ENCODE results near the gene PDZD2. TPM values are rescaled to one million over a fixed set of nuclear protein-coding genes. Genes with fewer than 3 reads are reported as not detected.

The PDZD2 gene
- polyA plus RNA-seq, 3 donors: 0.10 TPM; not detected in 2

DNA sequence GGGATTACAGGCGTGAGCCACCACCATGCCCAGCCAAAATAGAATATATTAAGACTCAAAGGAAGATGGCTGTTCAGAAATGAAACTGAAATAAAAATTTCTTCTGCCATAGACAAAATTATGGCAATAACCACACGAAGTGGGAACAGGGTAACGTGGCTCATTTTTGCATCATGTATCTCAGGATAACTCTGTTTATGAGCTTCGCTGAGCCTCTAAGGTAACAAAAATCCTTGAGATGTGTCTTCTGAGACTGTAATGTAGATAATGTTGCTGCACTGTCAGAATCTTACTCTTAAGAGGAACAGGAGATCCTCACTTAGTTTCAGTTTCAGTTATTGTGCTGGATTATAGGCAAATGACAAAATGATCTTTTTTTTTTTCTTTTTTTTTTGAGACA lies 381.3 kb downstream of the PDZD2 start:
- no peaks in the 10 kb centered on the region for H3K9me3 ChIP-seq (replicated peaks in 1 of 2; ENCODE audit: control insufficient read depth in 1 of 2, insufficient read depth in 1 of 2, low read length in 2 of 2)
- H3K4me3 ChIP-seq (replicated peaks in 1 of 3; ENCODE audit: low read depth in 2 of 3, low read length in 3 of 3): peak overlapping the region in 1 of 3 experiments; percentile 58
- TF ChIP-seq, protein P1, sequence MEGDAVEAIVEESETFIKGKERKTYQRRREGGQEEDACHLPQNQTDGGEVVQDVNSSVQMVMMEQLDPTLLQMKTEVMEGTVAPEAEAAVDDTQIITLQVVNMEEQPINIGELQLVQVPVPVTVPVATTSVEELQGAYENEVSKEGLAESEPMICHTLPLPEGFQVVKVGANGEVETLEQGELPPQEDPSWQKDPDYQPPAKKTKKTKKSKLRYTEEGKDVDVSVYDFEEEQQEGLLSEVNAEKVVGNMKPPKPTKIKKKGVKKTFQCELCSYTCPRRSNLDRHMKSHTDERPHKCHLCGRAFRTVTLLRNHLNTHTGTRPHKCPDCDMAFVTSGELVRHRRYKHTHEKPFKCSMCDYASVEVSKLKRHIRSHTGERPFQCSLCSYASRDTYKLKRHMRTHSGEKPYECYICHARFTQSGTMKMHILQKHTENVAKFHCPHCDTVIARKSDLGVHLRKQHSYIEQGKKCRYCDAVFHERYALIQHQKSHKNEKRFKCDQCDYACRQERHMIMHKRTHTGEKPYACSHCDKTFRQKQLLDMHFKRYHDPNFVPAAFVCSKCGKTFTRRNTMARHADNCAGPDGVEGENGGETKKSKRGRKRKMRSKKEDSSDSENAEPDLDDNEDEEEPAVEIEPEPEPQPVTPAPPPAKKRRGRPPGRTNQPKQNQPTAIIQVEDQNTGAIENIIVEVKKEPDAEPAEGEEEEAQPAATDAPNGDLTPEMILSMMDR (IDR thresholded peaks at IDR 0.05): no peak
- no peaks in the 10 kb centered on the region for H3K36me3 ChIP-seq (replicated peaks in 1 of 2; ENCODE audit: control insufficient read depth in 1 of 2, insufficient read depth in 2 of 2, low read length in 2 of 2)
- H3K27me3 ChIP-seq (ENCODE audit: control insufficient read depth in 2 of 2, insufficient read depth in 2 of 2, low read length in 2 of 2): no peaks in the 10 kb centered on the region
- H3K9me3 Mint-ChIP-seq: no peaks in the 10 kb centered on the region
- peak overlapping the region; percentile 30 to 86 (median 70) for H3K27ac Mint-ChIP-seq
- peaks cover 0 to 4% (median 1%) of the 10 kb centered on the region in 3 donors for H3K27me3 Mint-ChIP-seq (ENCODE audit: low read depth in 3 of 3)
- H3K27ac ChIP-seq (ENCODE audit: low read depth in 1 of 2, low read length in 2 of 2): peak overlapping the region; percentile 5 to 70
- H3K79me2 ChIP-seq (ENCODE audit: insufficient read depth, low read length): no peaks in the 10 kb centered on the region
- WGBS (ENCODE audit: insufficient coverage): 30% methylated on average over 2 of the region's 4 CpGs
- H3K4me1 ChIP-seq (ENCODE audit: control insufficient read depth in 1 of 2, insufficient read depth in 2 of 2, low read length in 2 of 2): peaks cover 20 to 21% of the 10 kb centered on the region in 2 donors
- H3K4me3 Mint-ChIP-seq: peak overlapping the region; percentile 57 to 59
- peak overlapping the region; percentile 73 for H2AFZ ChIP-seq (ENCODE audit: insufficient read depth, low read depth, low read length, poor library complexity, severe bottlenecking)
- no peaks in the 10 kb centered on the region for H3K36me3 Mint-ChIP-seq
- H3K9ac ChIP-seq (ENCODE audit: insufficient read depth, low read length, poor library complexity, severe bottlenecking): peak overlapping the region; percentile 21
- intact Hi-C loops (cut with micrococcal nuclease): no loop called here
- peak overlapping the region; percentile 64 for H3K4me2 ChIP-seq (replicated peaks; ENCODE audit: extremely low read depth, low read length, poor library complexity, severe bottlenecking)
- DNase-seq: peak; percentile 12 to 52 (median 14)
- peaks cover 35% of the 10 kb centered on the region for H3K4me1 Mint-ChIP-seq
- H4K20me1 ChIP-seq (ENCODE audit: insufficient read depth, low read length): no peaks in the 10 kb centered on the region

DNA sequence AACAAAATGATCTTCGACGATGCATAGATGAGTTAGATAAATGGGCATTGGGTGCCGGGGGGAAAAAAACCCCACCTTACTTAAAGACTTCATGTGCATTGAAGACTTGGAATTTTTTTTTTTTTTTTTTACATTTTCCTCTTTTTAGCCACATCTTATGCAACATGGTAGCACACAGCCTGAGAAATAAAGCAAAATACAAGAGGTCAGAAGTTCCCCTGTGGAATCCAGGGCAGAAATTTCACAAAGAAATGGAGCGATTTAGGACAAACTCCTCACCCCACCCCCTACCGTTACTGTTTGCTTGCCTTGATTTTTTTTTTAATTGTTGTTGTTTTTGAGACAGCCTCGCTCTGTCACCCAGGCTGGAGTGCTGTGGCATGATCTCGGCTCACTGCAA lies 382.0 kb downstream of the PDZD2 start:
- no peaks in the 10 kb centered on the region for H3K9me3 Mint-ChIP-seq
- peak overlapping the region; percentile 73 for H2AFZ ChIP-seq (ENCODE audit: insufficient read depth, low read depth, low read length, poor library complexity, severe bottlenecking)
- no peaks in the 10 kb centered on the region for H3K79me2 ChIP-seq (ENCODE audit: insufficient read depth, low read length)
- peaks cover 0 to 4% (median 1%) of the 10 kb centered on the region in 3 donors for H3K27me3 Mint-ChIP-seq (ENCODE audit: low read depth in 3 of 3)
- H3K4me3 Mint-ChIP-seq: peak overlapping the region; percentile 57 to 59
- peaks cover 35% of the 10 kb centered on the region for H3K4me1 Mint-ChIP-seq
- H3K4me3 ChIP-seq (replicated peaks in 1 of 3; ENCODE audit: low read depth in 2 of 3, low read length in 3 of 3): peak overlapping the region in 1 of 3 experiments; percentile 58
- H3K36me3 ChIP-seq (replicated peaks in 1 of 2; ENCODE audit: control insufficient read depth in 1 of 2, insufficient read depth in 2 of 2, low read length in 2 of 2): no peaks in the 10 kb centered on the region
- DNase-seq: no peak
- no peaks in the 10 kb centered on the region for H4K20me1 ChIP-seq (ENCODE audit: insufficient read depth, low read length)
- intact Hi-C loops (cut with micrococcal nuclease): no loop called here
- 83% methylated on average over 1 of the region's 7 CpGs for WGBS (ENCODE audit: insufficient coverage)
- H3K4me1 ChIP-seq (ENCODE audit: control insufficient read depth in 1 of 2, insufficient read depth in 2 of 2, low read length in 2 of 2): peaks cover 20 to 21% of the 10 kb centered on the region in 2 donors
- H3K4me2 ChIP-seq (replicated peaks; ENCODE audit: extremely low read depth, low read length, poor library complexity, severe bottlenecking): peak overlapping the region; percentile 64
- H3K9me3 ChIP-seq (replicated peaks in 1 of 2; ENCODE audit: control insufficient read depth in 1 of 2, insufficient read depth in 1 of 2, low read length in 2 of 2): no peaks in the 10 kb centered on the region
- no peaks in the 10 kb centered on the region for H3K27me3 ChIP-seq (ENCODE audit: control insufficient read depth in 2 of 2, insufficient read depth in 2 of 2, low read length in 2 of 2)
- peak overlapping the region in 4 of 7 donors; percentile 42 to 86 (median 72) for H3K27ac Mint-ChIP-seq
- TF ChIP-seq, protein P1 (IDR thresholded peaks at IDR 0.05): no peak
- no peaks in the 10 kb centered on the region for H3K36me3 Mint-ChIP-seq
- H3K9ac ChIP-seq (ENCODE audit: insufficient read depth, low read length, poor library complexity, severe bottlenecking): no peak overlapping the region
- peak overlapping the region in 1 of 2 donors; percentile 70 for H3K27ac ChIP-seq (ENCODE audit: low read depth in 1 of 2, low read length in 2 of 2)

All from CD14-positive monocyte (primary cell).